Measurements from ENCODE around the gene ZNF467.

DNA sequence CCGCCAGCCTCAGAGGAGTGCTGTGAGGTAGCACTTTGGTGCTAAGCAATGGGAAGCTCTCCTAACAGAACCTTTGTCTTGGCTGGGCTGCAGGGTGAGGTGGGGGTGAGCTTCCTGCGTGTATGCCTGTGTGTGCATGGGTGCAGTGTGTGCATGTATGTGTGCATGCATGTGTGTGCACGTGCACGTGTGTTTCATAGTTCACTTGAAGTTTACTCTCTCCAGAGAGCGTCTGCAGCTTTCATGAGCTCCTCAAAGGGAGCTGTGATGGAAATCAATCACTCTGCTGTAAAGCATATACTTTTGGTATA is 4.9 kb upstream of the ZNF467 start:
- TF ChIP-seq, protein P1, sequence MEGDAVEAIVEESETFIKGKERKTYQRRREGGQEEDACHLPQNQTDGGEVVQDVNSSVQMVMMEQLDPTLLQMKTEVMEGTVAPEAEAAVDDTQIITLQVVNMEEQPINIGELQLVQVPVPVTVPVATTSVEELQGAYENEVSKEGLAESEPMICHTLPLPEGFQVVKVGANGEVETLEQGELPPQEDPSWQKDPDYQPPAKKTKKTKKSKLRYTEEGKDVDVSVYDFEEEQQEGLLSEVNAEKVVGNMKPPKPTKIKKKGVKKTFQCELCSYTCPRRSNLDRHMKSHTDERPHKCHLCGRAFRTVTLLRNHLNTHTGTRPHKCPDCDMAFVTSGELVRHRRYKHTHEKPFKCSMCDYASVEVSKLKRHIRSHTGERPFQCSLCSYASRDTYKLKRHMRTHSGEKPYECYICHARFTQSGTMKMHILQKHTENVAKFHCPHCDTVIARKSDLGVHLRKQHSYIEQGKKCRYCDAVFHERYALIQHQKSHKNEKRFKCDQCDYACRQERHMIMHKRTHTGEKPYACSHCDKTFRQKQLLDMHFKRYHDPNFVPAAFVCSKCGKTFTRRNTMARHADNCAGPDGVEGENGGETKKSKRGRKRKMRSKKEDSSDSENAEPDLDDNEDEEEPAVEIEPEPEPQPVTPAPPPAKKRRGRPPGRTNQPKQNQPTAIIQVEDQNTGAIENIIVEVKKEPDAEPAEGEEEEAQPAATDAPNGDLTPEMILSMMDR (conservative IDR thresholded peaks at IDR 0.05; ENCODE audit: low read depth, low read length), result no peak
- TF ChIP-seq EZH2 (IDR thresholded peaks at IDR 0.05; ENCODE audit: borderline replicate concordance, low read depth, low read length, poor library complexity, severe bottlenecking), result no peak
